ENCODE results near the gene TPX2.

Gene TPX2

GRCh38 chr20:31843881-31844280 lies 104.8 kb downstream of the TPX2 start:
- Histone ChIP-seq H3K4me1 (ENCODE audit: insufficient read depth, low read length, severe bottlenecking) (no peaks in the 10 kb centered on the region), H3K4me3 (ENCODE audit: low read depth, low read length, poor library complexity, severe bottlenecking) (no peak overlapping the region), H3K9ac (ENCODE audit: low read length) (no peak overlapping the region), H2AFZ (ENCODE audit: low read length) (no peak overlapping the region), H3K36me3 (ENCODE audit: insufficient read depth, low read length) (no peaks in the 10 kb centered on the region), H4K20me1 (ENCODE audit: insufficient read depth, low read length) (no peaks in the 10 kb centered on the region), H3K27me3 (ENCODE audit: insufficient read depth, low read length) (no peaks in the 10 kb centered on the region; the same call in 1 of the 2 replicates), H3K27ac (ENCODE audit: low read depth, low read length, poor library complexity, severe bottlenecking) (no peak overlapping the region), H3F3A (ENCODE audit: insufficient read depth, low read length) (no peaks in the 10 kb centered on the region), H3K79me2 (ENCODE audit: insufficient read depth, low read length) (no peaks in the 10 kb centered on the region), H3K9me3 (ENCODE audit: low read length) (no peaks in the 10 kb centered on the region), H3K9me2 (ENCODE audit: low read depth, low read length) (no peaks in the 10 kb centered on the region), H3K4me2 (ENCODE audit: low read length) (no peak overlapping the region)
- no peak for TF ChIP-seq EZH2 (IDR thresholded peaks at IDR 0.05; ENCODE audit: borderline replicate concordance, low read length)
- TF ChIP-seq CTCF (IDR thresholded peaks at IDR 0.05; ENCODE audit: low read length), result no peak

- Histone ChIP-seq H3K27me3 (ENCODE audit: insufficient read depth, low read length) (peaks cover 5% of the 10 kb centered on the region; the same call in 1 of the 2 replicates), H3K4me2 (ENCODE audit: low read length) (no peak overlapping the region), H3K4me3 (ENCODE audit: low read depth, low read length, poor library complexity, severe bottlenecking) (no peak overlapping the region), H3K36me3 (ENCODE audit: insufficient read depth, low read length) (no peaks in the 10 kb centered on the region), H3K4me1 (ENCODE audit: insufficient read depth, low read length, severe bottlenecking) (no peaks in the 10 kb centered on the region), H3K9me2 (ENCODE audit: low read depth, low read length) (no peaks in the 10 kb centered on the region), H4K20me1 (ENCODE audit: insufficient read depth, low read length) (no peaks in the 10 kb centered on the region), H3K9ac (ENCODE audit: low read length) (no peak overlapping the region), H3F3A (ENCODE audit: insufficient read depth, low read length) (no peaks in the 10 kb centered on the region), H3K27ac (ENCODE audit: low read depth, low read length, poor library complexity, severe bottlenecking) (no peak overlapping the region), H2AFZ (ENCODE audit: low read length) (no peak overlapping the region), H3K79me2 (ENCODE audit: insufficient read depth, low read length) (no peaks in the 10 kb centered on the region), H3K9me3 (ENCODE audit: low read length) (no peaks in the 10 kb centered on the region)
- TF ChIP-seq CTCF (IDR thresholded peaks at IDR 0.05; ENCODE audit: low read length) (no peak), EZH2 (IDR thresholded peaks at IDR 0.05; ENCODE audit: borderline replicate concordance, low read length) (no peak)
Observed at GRCh38 chr20:31844737-31845299, 105.7 kb downstream of the TPX2 start.

- Histone ChIP-seq H3K36me3 (ENCODE audit: insufficient read depth, low read length) (no peaks in the 10 kb centered on the region), H3K27me3 (ENCODE audit: insufficient read depth, low read length) (peaks cover 5% of the 10 kb centered on the region; the same call in 1 of the 2 replicates), H3K9me2 (ENCODE audit: low read depth, low read length) (no peaks in the 10 kb centered on the region), H3K27ac (ENCODE audit: low read depth, low read length, poor library complexity, severe bottlenecking) (no peak within 1 kb of the TSS), H3K4me2 (ENCODE audit: low read length) (no peak within 1 kb of the TSS), H3K4me3 (ENCODE audit: low read depth, low read length, poor library complexity, severe bottlenecking) (no peak within 1 kb of the TSS), H3F3A (ENCODE audit: insufficient read depth, low read length) (no peaks in the 10 kb centered on the region), H2AFZ (ENCODE audit: low read length) (no peak within 1 kb of the TSS), H3K9ac (ENCODE audit: low read length) (no peak within 1 kb of the TSS), H3K9me3 (ENCODE audit: low read length) (no peaks in the 10 kb centered on the region), H3K79me2 (ENCODE audit: insufficient read depth, low read length) (no peaks in the 10 kb centered on the region), H3K4me1 (ENCODE audit: insufficient read depth, low read length, severe bottlenecking) (no peaks in the 10 kb centered on the region), H4K20me1 (ENCODE audit: insufficient read depth, low read length) (no peaks in the 10 kb centered on the region)
- TF ChIP-seq EZH2 (IDR thresholded peaks at IDR 0.05; ENCODE audit: borderline replicate concordance, low read length), result no peak
- TF ChIP-seq CTCF (IDR thresholded peaks at IDR 0.05; ENCODE audit: low read length), result no peak
Observed at GRCh38 chr20:31845300-31845863, 106.3 kb downstream of the TPX2 start, which contains the start of gene FOXS1. Gene FOXS1, minus strand, starts transcription at chr20:31845604. Its CDS starts 62 bp downstream, at chr20:31845542.
